HL-60 (cell line): ENCODE data around the gene ZNF442.

Experiments
- SPI1 ChIP-seq: IDR thresholded peaks from 2 replicates; pipeline ENCODE4 v1.6.1; 2012; ENCODE audit warnings: low read depth, mild to moderate bottlenecking, borderline replicate concordance
- TF ChIP-seq, protein P1 (sequence below): IDR thresholded peaks from one replicate; pipeline ENCODE4 v1.5.1; 2011; ENCODE audit warnings: low read length, control low read depth, inconsistent platforms; ENCODE audit not compliant: insufficient read depth
- TF ChIP-seq, protein P2 (sequence below): IDR thresholded peaks from 2 replicates; pipeline ENCODE4 v1.6.1; 2012; ENCODE audit warnings: low read depth; ENCODE audit not compliant: insufficient replicate concordance

DNA sequence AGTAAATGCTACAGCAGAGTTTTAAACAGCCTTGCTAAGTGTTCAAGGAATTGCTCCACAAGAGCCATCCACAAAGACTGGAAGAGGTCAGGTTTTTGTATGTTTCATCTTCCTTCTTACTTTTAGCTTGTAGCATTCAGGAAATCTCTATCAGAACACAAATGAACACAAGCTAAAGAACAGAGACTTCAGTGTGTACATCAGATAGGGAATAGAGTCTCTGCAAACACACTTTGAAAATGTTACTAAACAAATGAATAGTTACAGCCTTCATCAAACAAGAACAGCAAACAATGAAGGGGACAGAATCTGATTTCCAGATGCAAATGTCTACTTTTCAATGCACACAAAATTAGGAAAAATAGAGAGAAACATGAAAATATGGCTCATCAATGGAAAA, 39.8 kb downstream of the ZNF442 start:
- TF ChIP-seq, protein P1, sequence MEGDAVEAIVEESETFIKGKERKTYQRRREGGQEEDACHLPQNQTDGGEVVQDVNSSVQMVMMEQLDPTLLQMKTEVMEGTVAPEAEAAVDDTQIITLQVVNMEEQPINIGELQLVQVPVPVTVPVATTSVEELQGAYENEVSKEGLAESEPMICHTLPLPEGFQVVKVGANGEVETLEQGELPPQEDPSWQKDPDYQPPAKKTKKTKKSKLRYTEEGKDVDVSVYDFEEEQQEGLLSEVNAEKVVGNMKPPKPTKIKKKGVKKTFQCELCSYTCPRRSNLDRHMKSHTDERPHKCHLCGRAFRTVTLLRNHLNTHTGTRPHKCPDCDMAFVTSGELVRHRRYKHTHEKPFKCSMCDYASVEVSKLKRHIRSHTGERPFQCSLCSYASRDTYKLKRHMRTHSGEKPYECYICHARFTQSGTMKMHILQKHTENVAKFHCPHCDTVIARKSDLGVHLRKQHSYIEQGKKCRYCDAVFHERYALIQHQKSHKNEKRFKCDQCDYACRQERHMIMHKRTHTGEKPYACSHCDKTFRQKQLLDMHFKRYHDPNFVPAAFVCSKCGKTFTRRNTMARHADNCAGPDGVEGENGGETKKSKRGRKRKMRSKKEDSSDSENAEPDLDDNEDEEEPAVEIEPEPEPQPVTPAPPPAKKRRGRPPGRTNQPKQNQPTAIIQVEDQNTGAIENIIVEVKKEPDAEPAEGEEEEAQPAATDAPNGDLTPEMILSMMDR: no peak
- TF ChIP-seq, protein P2, sequence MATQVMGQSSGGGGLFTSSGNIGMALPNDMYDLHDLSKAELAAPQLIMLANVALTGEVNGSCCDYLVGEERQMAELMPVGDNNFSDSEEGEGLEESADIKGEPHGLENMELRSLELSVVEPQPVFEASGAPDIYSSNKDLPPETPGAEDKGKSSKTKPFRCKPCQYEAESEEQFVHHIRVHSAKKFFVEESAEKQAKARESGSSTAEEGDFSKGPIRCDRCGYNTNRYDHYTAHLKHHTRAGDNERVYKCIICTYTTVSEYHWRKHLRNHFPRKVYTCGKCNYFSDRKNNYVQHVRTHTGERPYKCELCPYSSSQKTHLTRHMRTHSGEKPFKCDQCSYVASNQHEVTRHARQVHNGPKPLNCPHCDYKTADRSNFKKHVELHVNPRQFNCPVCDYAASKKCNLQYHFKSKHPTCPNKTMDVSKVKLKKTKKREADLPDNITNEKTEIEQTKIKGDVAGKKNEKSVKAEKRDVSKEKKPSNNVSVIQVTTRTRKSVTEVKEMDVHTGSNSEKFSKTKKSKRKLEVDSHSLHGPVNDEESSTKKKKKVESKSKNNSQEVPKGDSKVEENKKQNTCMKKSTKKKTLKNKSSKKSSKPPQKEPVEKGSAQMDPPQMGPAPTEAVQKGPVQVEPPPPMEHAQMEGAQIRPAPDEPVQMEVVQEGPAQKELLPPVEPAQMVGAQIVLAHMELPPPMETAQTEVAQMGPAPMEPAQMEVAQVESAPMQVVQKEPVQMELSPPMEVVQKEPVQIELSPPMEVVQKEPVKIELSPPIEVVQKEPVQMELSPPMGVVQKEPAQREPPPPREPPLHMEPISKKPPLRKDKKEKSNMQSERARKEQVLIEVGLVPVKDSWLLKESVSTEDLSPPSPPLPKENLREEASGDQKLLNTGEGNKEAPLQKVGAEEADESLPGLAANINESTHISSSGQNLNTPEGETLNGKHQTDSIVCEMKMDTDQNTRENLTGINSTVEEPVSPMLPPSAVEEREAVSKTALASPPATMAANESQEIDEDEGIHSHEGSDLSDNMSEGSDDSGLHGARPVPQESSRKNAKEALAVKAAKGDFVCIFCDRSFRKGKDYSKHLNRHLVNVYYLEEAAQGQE: no peak
- no peak for TF ChIP-seq SPI1
